ENCODE data around the gene TCL1B. TPM values are rescaled to one million over a fixed set of nuclear protein-coding genes. Genes with fewer than 3 reads are reported as not detected.

The TCL1B gene
- total RNA-seq, 1 donor from 2014 or later = not detected

- H3K36me3 ChIP-seq (ENCODE audit: control insufficient read depth, insufficient read depth, low read length) = no peaks in the 10 kb centered on the region
- no peak for DNase-seq (ENCODE audit: low read depth)
- peak; percentile 88 for FAIRE-seq
- TF ChIP-seq CTCF (IDR thresholded peaks at IDR 0.05; ENCODE audit: insufficient read depth, low read length, severe bottlenecking) = no peak
- H3K27me3 ChIP-seq (ENCODE audit: control insufficient read depth, insufficient read depth, low read length) = no peaks in the 10 kb centered on the region
- H3K4me3 ChIP-seq (ENCODE audit: low read depth, low read length) = no peak overlapping the region
Measured at GRCh38 chr14:95699412-95699811, 13.2 kb downstream of the TCL1B start.

GRCh38 chr14:95700221-95700976 is 14.2 kb downstream of the TCL1B start:
- DNase-seq (ENCODE audit: low read depth) (no peak), FAIRE-seq (no peak)
- no peak for TF ChIP-seq CTCF (IDR thresholded peaks at IDR 0.05; ENCODE audit: insufficient read depth, low read length, severe bottlenecking)
- Histone ChIP-seq H3K27me3 (ENCODE audit: control insufficient read depth, insufficient read depth, low read length) (no peaks in the 10 kb centered on the region), H3K4me3 (ENCODE audit: low read depth, low read length) (no peak overlapping the region), H3K36me3 (ENCODE audit: control insufficient read depth, insufficient read depth, low read length) (no peaks in the 10 kb centered on the region)

GRCh38 chr14:95701846-95702221 is 15.6 kb downstream of the TCL1B start:
- no peak for TF ChIP-seq CTCF (IDR thresholded peaks at IDR 0.05; ENCODE audit: insufficient read depth, low read length, severe bottlenecking)
- DNase-seq (ENCODE audit: low read depth) (no peak), FAIRE-seq (no peak)
- no peaks in the 10 kb centered on the region for H3K27me3 ChIP-seq (ENCODE audit: control insufficient read depth, insufficient read depth, low read length)
- no peaks in the 10 kb centered on the region for H3K36me3 ChIP-seq (ENCODE audit: control insufficient read depth, insufficient read depth, low read length)
- no peak overlapping the region for H3K4me3 ChIP-seq (ENCODE audit: low read depth, low read length)

GRCh38 chr14:95703341-95703740 is 17.1 kb downstream of the TCL1B start:
- Histone ChIP-seq H3K36me3 (ENCODE audit: control insufficient read depth, insufficient read depth, low read length) (no peaks in the 10 kb centered on the region), H3K4me3 (ENCODE audit: low read depth, low read length) (no peak overlapping the region), H3K27me3 (ENCODE audit: control insufficient read depth, insufficient read depth, low read length) (no peaks in the 10 kb centered on the region)
- TF ChIP-seq CTCF (IDR thresholded peaks at IDR 0.05; ENCODE audit: insufficient read depth, low read length, severe bottlenecking) = no peak
- FAIRE-seq (no peak), DNase-seq (ENCODE audit: low read depth) (no peak)

GRCh38 chr14:95703805-95704204 is 17.6 kb downstream of the TCL1B start:
- no peak overlapping the region for H3K4me3 ChIP-seq (ENCODE audit: low read depth, low read length)
- no peaks in the 10 kb centered on the region for H3K27me3 ChIP-seq (ENCODE audit: control insufficient read depth, insufficient read depth, low read length)
- no peak for DNase-seq (ENCODE audit: low read depth)
- TF ChIP-seq CTCF (IDR thresholded peaks at IDR 0.05; ENCODE audit: insufficient read depth, low read length, severe bottlenecking) = no peak
- no peaks in the 10 kb centered on the region for H3K36me3 ChIP-seq (ENCODE audit: control insufficient read depth, insufficient read depth, low read length)
- FAIRE-seq = no peak

- H3K36me3 ChIP-seq (ENCODE audit: control insufficient read depth, insufficient read depth, low read length) = no peaks in the 10 kb centered on the region
- H3K4me3 ChIP-seq (ENCODE audit: low read depth, low read length) = no peak overlapping the region
- TF ChIP-seq CTCF (IDR thresholded peaks at IDR 0.05; ENCODE audit: insufficient read depth, low read length, severe bottlenecking) = no peak
- no peak for DNase-seq (ENCODE audit: low read depth)
- no peaks in the 10 kb centered on the region for H3K27me3 ChIP-seq (ENCODE audit: control insufficient read depth, insufficient read depth, low read length)
- no peak for FAIRE-seq
Measured at GRCh38 chr14:95705518-95705917, 19.3 kb downstream of the TCL1B start.

All from bronchial epithelial cell (primary cell).